ENCODE results near the gene RNF38. TPM values are rescaled to one million over a fixed set of nuclear protein-coding genes. Genes with fewer than 3 reads are reported as not detected.

RNF38 gene
- total RNA-seq, 2 experiments from 2014 or later: 9.0 to 25.5 TPM

DNA sequence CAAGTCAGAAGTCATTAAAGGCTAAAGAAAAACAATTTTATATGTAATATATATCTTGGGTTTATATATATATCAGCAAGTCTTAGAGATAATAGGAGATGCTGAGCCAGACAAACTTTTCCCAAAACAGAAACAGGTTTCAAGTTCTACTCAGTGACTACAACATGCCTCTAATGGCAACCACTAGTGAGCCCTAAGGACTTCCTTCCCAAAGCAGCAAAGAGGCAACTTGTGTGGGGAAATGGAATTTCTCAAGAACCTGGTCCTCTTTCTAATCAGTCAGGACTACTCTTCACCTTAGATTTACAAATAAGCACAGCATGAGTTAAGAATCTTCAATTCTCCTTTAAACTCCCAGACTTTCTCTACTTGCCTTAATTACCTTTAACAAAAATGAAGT is 17.6 kb downstream of the RNF38 start:
- peaks cover 3% of the 10 kb centered on the region; the same call in 1 of the 2 replicates for H4K20me1 ChIP-seq (ENCODE audit: insufficient read depth, low read length)
- no peak for DNase-seq (ENCODE audit: low spot score)
- H3K4me1 ChIP-seq (ENCODE audit: insufficient read depth, low read length, poor library complexity, severe bottlenecking): peaks cover 7% of the 10 kb centered on the region
- no peak overlapping the region for H3K4me3 ChIP-seq (ENCODE audit: low read depth, low read length, poor library complexity, severe bottlenecking)
- intact Hi-C loops (cut with micrococcal nuclease; ENCODE audit: unreplicated experiment): no loop called here
- ChIA-PET CTCF (ENCODE audit: unreplicated experiment) (no interaction called here), POLR2A (interaction anchor here (1.8 kb wide), 1 partner anchor 10 kb away, joined by 4 read pairs; no protein-coding TSS in a partner anchor)
- H3K4me2 ChIP-seq (ENCODE audit: low read length): no peak overlapping the region
- no peak overlapping the region for H3K27ac ChIP-seq (ENCODE audit: low read depth, low read length, poor library complexity, severe bottlenecking)
- peaks cover 68% of the 10 kb centered on the region; the same call in 1 of the 2 replicates for H3K79me2 ChIP-seq (ENCODE audit: insufficient read depth, low read depth, low read length)
- no TSS peak for BruUV-seq (replicated peaks)
- H3K9me2 ChIP-seq (ENCODE audit: insufficient read depth, low read length): no peaks in the 10 kb centered on the region
- peaks cover 55% of the 10 kb centered on the region for H3K36me3 ChIP-seq (ENCODE audit: insufficient read depth, low read length)
- TF ChIP-seq, protein P1, sequence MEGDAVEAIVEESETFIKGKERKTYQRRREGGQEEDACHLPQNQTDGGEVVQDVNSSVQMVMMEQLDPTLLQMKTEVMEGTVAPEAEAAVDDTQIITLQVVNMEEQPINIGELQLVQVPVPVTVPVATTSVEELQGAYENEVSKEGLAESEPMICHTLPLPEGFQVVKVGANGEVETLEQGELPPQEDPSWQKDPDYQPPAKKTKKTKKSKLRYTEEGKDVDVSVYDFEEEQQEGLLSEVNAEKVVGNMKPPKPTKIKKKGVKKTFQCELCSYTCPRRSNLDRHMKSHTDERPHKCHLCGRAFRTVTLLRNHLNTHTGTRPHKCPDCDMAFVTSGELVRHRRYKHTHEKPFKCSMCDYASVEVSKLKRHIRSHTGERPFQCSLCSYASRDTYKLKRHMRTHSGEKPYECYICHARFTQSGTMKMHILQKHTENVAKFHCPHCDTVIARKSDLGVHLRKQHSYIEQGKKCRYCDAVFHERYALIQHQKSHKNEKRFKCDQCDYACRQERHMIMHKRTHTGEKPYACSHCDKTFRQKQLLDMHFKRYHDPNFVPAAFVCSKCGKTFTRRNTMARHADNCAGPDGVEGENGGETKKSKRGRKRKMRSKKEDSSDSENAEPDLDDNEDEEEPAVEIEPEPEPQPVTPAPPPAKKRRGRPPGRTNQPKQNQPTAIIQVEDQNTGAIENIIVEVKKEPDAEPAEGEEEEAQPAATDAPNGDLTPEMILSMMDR (conservative IDR thresholded peaks at IDR 0.05; ENCODE audit: low read length): no peak
- TF ChIP-seq EZH2phosphoT487 (IDR thresholded peaks at IDR 0.05; ENCODE audit: borderline replicate concordance, low read depth, low read length): no peak
- no peaks in the 10 kb centered on the region for H3K9me3 ChIP-seq (ENCODE audit: low read length)
- H2AFZ ChIP-seq (ENCODE audit: low read length): no peak overlapping the region

DNA sequence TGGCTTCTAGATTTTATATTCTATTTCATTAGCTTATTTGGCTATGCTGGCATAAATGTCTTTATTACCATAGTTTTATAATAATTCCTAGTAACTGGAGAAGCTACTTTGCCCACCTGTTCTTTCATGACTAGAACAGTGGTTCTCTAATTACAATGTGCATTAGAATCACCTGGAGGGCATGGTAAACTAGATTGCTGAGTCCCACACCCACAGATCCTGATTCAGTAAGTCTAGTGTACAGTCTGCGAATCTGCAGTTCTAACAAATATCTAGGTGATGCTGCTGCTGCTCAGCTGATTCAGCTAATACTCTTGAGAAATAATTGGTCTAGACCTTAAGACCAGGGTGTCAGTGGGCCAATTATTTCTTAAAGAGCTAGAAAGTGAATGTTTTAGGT is 35.5 kb downstream of the RNF38 start:
- intact Hi-C loops (cut with micrococcal nuclease; ENCODE audit: unreplicated experiment): no loop called here
- no peaks in the 10 kb centered on the region for H3K79me2 ChIP-seq (ENCODE audit: insufficient read depth, low read depth, low read length)
- no peak overlapping the region for H3K4me2 ChIP-seq (ENCODE audit: low read length)
- H3K4me1 ChIP-seq (ENCODE audit: insufficient read depth, low read length, poor library complexity, severe bottlenecking): no peaks in the 10 kb centered on the region
- H2AFZ ChIP-seq (ENCODE audit: low read length): no peak overlapping the region
- no peak overlapping the region for H3K4me3 ChIP-seq (ENCODE audit: low read depth, low read length, poor library complexity, severe bottlenecking)
- H4K20me1 ChIP-seq (ENCODE audit: insufficient read depth, low read length): no peaks in the 10 kb centered on the region; the same call in 1 of the 2 replicates
- no peak for TF ChIP-seq EZH2phosphoT487 (IDR thresholded peaks at IDR 0.05; ENCODE audit: borderline replicate concordance, low read depth, low read length)
- TF ChIP-seq, protein P1 (conservative IDR thresholded peaks at IDR 0.05; ENCODE audit: low read length): no peak
- H3K9me3 ChIP-seq (ENCODE audit: low read length): no peaks in the 10 kb centered on the region
- peaks cover 89% of the 10 kb centered on the region for H3K36me3 ChIP-seq (ENCODE audit: insufficient read depth, low read length)
- no peak for DNase-seq (ENCODE audit: low spot score)
- no TSS peak for BruUV-seq (replicated peaks)
- H3K9me2 ChIP-seq (ENCODE audit: insufficient read depth, low read length): no peaks in the 10 kb centered on the region
- CTCF ChIA-PET (ENCODE audit: unreplicated experiment): interaction anchor here (0.6 kb wide), 1 partner anchor 1088 kb away, joined by 3 read pairs; no protein-coding TSS in a partner anchor
- H3K27ac ChIP-seq (ENCODE audit: low read depth, low read length, poor library complexity, severe bottlenecking): no peak overlapping the region
- POLR2A ChIA-PET: interaction anchor here (0.7 to 0.8 kb wide), 2 partner anchors 15 to 36 kb away, joined by 3 to 5 read pairs; no protein-coding TSS in a partner anchor

DNA sequence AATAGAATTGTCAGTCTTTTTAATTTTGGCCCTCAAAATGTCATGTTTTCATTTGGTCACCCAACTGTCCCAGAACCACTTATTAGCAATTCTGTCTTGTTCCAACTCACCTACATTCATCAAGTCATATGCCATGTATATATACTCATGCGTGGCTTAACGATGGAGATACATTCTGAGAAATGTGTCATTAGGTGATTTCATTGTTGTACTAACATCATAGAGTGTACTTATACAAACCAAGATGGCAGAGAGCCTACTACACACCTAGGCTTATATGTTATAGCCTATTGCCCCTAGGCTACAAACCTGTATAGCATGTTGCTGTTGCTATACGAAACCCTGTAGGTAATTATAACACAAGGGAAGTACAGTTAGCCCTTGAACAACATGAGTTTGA is 36.6 kb downstream of the RNF38 start:
- peaks cover 88% of the 10 kb centered on the region for H3K36me3 ChIP-seq (ENCODE audit: insufficient read depth, low read length)
- TF ChIP-seq, protein P1 (conservative IDR thresholded peaks at IDR 0.05; ENCODE audit: low read length): no peak
- TF ChIP-seq EZH2phosphoT487 (IDR thresholded peaks at IDR 0.05; ENCODE audit: borderline replicate concordance, low read depth, low read length): no peak
- no peaks in the 10 kb centered on the region for H3K9me3 ChIP-seq (ENCODE audit: low read length)
- no peak overlapping the region for H2AFZ ChIP-seq (ENCODE audit: low read length)
- no peaks in the 10 kb centered on the region for H3K9me2 ChIP-seq (ENCODE audit: insufficient read depth, low read length)
- no peak overlapping the region for H3K4me2 ChIP-seq (ENCODE audit: low read length)
- no peaks in the 10 kb centered on the region for H3K4me1 ChIP-seq (ENCODE audit: insufficient read depth, low read length, poor library complexity, severe bottlenecking)
- H3K4me3 ChIP-seq (ENCODE audit: low read depth, low read length, poor library complexity, severe bottlenecking): no peak overlapping the region
- H3K27ac ChIP-seq (ENCODE audit: low read depth, low read length, poor library complexity, severe bottlenecking): no peak overlapping the region
- H3K79me2 ChIP-seq (ENCODE audit: insufficient read depth, low read depth, low read length): no peaks in the 10 kb centered on the region
- no TSS peak for BruUV-seq (replicated peaks)
- intact Hi-C loops (cut with micrococcal nuclease; ENCODE audit: unreplicated experiment): no loop called here
- CTCF ChIA-PET (ENCODE audit: unreplicated experiment): no interaction called here
- no peak for DNase-seq (ENCODE audit: low spot score)
- no peaks in the 10 kb centered on the region; the same call in 1 of the 2 replicates for H4K20me1 ChIP-seq (ENCODE audit: insufficient read depth, low read length)
- POLR2A ChIA-PET: interaction anchor here (0.8 kb wide), 1 partner anchor 16 kb away, joined by 3 read pairs; no protein-coding TSS in a partner anchor
